Naive thymus-derived CD4-positive, alpha-beta T cell (primary cell): Measurements from ENCODE around the gene ICOS. TPM values are rescaled to one million over a fixed set of nuclear protein-coding genes. Genes with fewer than 3 reads are reported as not detected.

Source experiments
- ATAC-seq: fragments of 150-1000 bp; cut with Tn5 transposase; 2 replicates; pipeline ENCODE4 v1.10.0; 2021; ENCODE audit warnings: mild to moderate bottlenecking, moderate library complexity
- CTCF ChIA-PET: fragments of 350-600 bp; sonication (Branson Sonifier 250); formaldehyde crosslinking; loops from one replicate; lab custom pipeline; 2021; ENCODE audit warnings: antibody characterized with exemption; lab: Charles Lee
- POLR2A ChIA-PET: fragments of 350-600 bp; sonication (Branson Sonifier 250); formaldehyde crosslinking; loops from one replicate; lab custom pipeline; 2021; ENCODE audit warnings: antibody characterized with exemption, inconsistent platforms; lab: Charles Lee
- DNase-seq, 9 donors: peaks; one replicate each; pipeline versions ENCODE4 v3.0.0 to v3.0.0-alpha.2; 2020 to 2022; ENCODE audit warnings: mixed read lengths in 1 of 9
- H3K27ac ChIP-seq: one replicate; pipeline ENCODE4 v1.7.0; 2013; ENCODE audit warnings: mild to moderate bottlenecking, low read depth, low read length, moderate library complexity
- H3K27me3 ChIP-seq, 2 donors: one replicate each; pipeline ENCODE4 v1.7.0; 2013; ENCODE audit warnings: low read length in 2 of 2, mild to moderate bottlenecking in 2 of 2, moderate library complexity in 2 of 2; ENCODE audit not compliant: control insufficient read depth in 2 of 2, insufficient read depth in 2 of 2
- H3K36me3 ChIP-seq, 3 experiments: 1 replicate in 2 of 3; 2 replicates in 1 of 3; pipeline ENCODE4 v1.7.0; 2013; ENCODE audit warnings: low read length in 3 of 3, mild to moderate bottlenecking in 3 of 3, moderate library complexity in 1 of 3; ENCODE audit not compliant: insufficient read depth in 3 of 3, control insufficient read depth in 2 of 3
- H3K4me1 ChIP-seq, 2 donors: one replicate each; pipeline ENCODE4 v1.7.0; 2013; ENCODE audit warnings: low read length in 2 of 2, mild to moderate bottlenecking in 2 of 2, moderate library complexity in 1 of 2; ENCODE audit not compliant: control insufficient read depth in 2 of 2, insufficient read depth in 2 of 2
- H3K4me3 ChIP-seq: 2 replicates; pipeline ENCODE4 v1.7.0; 2013; ENCODE audit warnings: mild to moderate bottlenecking, low read length
- H3K9me3 ChIP-seq, 3 experiments: 1 replicate in 2 of 3; 2 replicates in 1 of 3; pipeline ENCODE4 v1.7.0; 2013; ENCODE audit warnings: low read length in 3 of 3; ENCODE audit not compliant: control insufficient read depth in 2 of 3
- H3K27ac Mint-ChIP-seq, 9 donors: one replicate each; pipeline ENCODE4 v1.8.0; 2020 to 2022; ENCODE audit warnings: mixed read lengths in 9 of 9, mild to moderate bottlenecking in 8 of 9, moderate library complexity in 5 of 9, inconsistent platforms in 2 of 9
- H3K27me3 Mint-ChIP-seq, 5 donors: one replicate each; pipeline ENCODE4 v1.8.0; 2021 to 2022; ENCODE audit warnings: mixed read lengths in 5 of 5, mild to moderate bottlenecking in 1 of 5
- H3K36me3 Mint-ChIP-seq, 5 donors: one replicate each; pipeline ENCODE4 v1.8.0; 2020 to 2022; ENCODE audit warnings: mixed read lengths in 5 of 5, mild to moderate bottlenecking in 3 of 5, inconsistent platforms in 1 of 5
- H3K4me1 Mint-ChIP-seq, 7 donors: one replicate each; pipeline ENCODE4 v1.8.0; 2020 to 2022; ENCODE audit warnings: mixed read lengths in 7 of 7, mild to moderate bottlenecking in 3 of 7, inconsistent platforms in 1 of 7
- H3K4me3 Mint-ChIP-seq, 10 donors: one replicate each; pipeline ENCODE4 v1.8.0; 2020 to 2022; ENCODE audit warnings: mild to moderate bottlenecking in 10 of 10, mixed read lengths in 10 of 10, moderate library complexity in 6 of 10, inconsistent platforms in 2 of 10
- H3K9me3 Mint-ChIP-seq, 11 donors: one replicate each; pipeline ENCODE4 v1.8.0; 2020 to 2022; ENCODE audit warnings: mixed read lengths in 11 of 11, mild to moderate bottlenecking in 4 of 11, inconsistent platforms in 1 of 11, moderate library complexity in 1 of 11
- intact Hi-C, 2 donors: fragments of 100-400 bp; cut with micrococcal nuclease; formaldehyde crosslinking; loops; one replicate each; pipeline ENCODE4 v1.15.1; 2023
- polyA plus RNA-seq, 2 donors: library from polyadenylated mRNA; unstranded; fragments of 300-500 nt; fragmentation: Illumina TruSeq; gene quantifications; one replicate each; pipeline ENCODE4 v1.2.3, GENCODE V29; 2021
- total RNA-seq, 6 experiments: library from RNA in 5 of 6; stranded (reverse) in 5 of 6; gene quantifications; 1 replicate in 5 of 6; 2 replicates in 1 of 6; pipeline ENCODE4 v1.2.3 and lab custom pipeline; 2021 to 2026

ICOS gene
- total and polyA plus RNA-seq, 7 experiments from 2014 or later = 22.4 to 54.9 (median 48.4) TPM

DNA sequence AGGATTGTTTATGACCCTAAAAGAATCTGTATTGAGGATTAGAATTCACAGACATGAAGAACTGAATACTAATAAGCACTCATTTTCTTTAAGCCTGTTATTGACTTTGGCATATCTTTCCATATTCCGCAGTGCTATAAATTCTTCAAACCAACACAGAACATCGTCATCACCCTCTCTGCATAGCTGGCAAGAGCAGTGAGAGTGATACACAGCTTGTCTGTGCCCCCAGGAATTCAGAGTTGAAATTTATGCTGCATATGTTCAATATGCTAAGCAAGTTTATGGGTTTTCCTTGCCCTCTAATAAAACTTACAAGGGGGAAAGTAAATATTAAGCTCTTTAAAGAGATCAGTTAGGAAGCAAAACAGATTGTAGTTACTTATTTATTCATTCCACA, 36.3 kb upstream of the ICOS start:
- Mint-ChIP-seq H3K4me3 (no peak overlapping the region), H3K9me3 (peaks cover 5 to 39% (median 18%) of the 10 kb centered on the region in 11 donors), H3K4me1 (peaks cover 0 to 27% (median 6%) of the 10 kb centered on the region in 7 donors), H3K36me3 (peaks cover 5 to 51% (median 17%) of the 10 kb centered on the region in 5 donors), H3K27me3 (no peaks in the 10 kb centered on the region), H3K27ac (no peak overlapping the region)
- Histone ChIP-seq H3K27ac (no peak overlapping the region), H3K27me3 (no peaks in the 10 kb centered on the region), H3K9me3 (peaks cover 0 to 9% (median 8%) of the 10 kb centered on the region in 3 experiments), H3K4me3 (no peak overlapping the region), H3K4me1 (no peaks in the 10 kb centered on the region), H3K36me3 (no peaks in the 10 kb centered on the region)
- DNase-seq (no peak), ATAC-seq (no peak)
- POLR2A ChIA-PET = interaction anchor here (0.7 to 0.8 kb wide), 2 partner anchors 33 to 336 kb away, joined by 3 read pairs; partner anchors contain the start of gene CTLA4
- intact Hi-C loops = loop anchor here in 1 of 2 donors (10.0 kb wide), 2 partner anchors 675 to 1325 kb away; no protein-coding TSS in a partner anchor
- CTCF ChIA-PET = interaction anchor here (0.6 to 1.6 kb wide), 4 partner anchors 9 to 416 kb away, joined by 3 to 7 read pairs (median 4); no protein-coding TSS in a partner anchor

DNA sequence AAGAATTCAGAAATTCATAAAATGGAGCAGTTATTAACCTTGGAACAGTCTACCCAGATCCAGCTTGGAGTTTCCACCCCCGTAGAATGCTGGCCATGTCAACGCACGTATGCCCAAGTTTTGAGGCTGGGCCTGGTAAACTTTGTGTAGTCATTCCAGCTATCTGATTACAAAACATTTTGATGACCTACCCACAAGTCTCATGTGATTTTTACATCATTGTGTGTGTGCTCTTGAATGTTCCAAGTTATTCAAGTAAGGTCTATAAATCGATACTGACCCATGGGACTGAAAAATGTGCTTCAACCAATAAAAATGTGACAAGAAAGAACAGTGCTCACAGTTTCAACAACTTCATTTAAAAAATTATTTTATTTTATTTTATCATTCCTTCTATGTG, 32.5 kb upstream of the ICOS start:
- Mint-ChIP-seq H3K4me3 (no peak overlapping the region), H3K9me3 (peaks cover 5 to 39% (median 18%) of the 10 kb centered on the region in 11 donors), H3K4me1 (peaks cover under 1 to 12% (median 1%) of the 10 kb centered on the region in 7 donors), H3K27ac (no peak overlapping the region), H3K36me3 (peaks cover 5 to 45% (median 17%) of the 10 kb centered on the region in 5 donors), H3K27me3 (no peaks in the 10 kb centered on the region)
- Histone ChIP-seq H3K4me1 (peaks cover 0 to 2% of the 10 kb centered on the region in 2 donors), H3K9me3 (peaks cover 0 to 9% (median 8%) of the 10 kb centered on the region in 3 experiments), H3K27me3 (no peaks in the 10 kb centered on the region), H3K27ac (no peak overlapping the region), H3K36me3 (no peaks in the 10 kb centered on the region), H3K4me3 (no peak overlapping the region)
- ATAC-seq (no peak), DNase-seq (no peak)
- ChIA-PET POLR2A (no interaction called here), CTCF (no interaction called here)
- intact Hi-C loops = loop anchor here in 1 of 2 donors (10.0 kb wide), 2 partner anchors 679 to 1329 kb away; no protein-coding TSS in a partner anchor

DNA sequence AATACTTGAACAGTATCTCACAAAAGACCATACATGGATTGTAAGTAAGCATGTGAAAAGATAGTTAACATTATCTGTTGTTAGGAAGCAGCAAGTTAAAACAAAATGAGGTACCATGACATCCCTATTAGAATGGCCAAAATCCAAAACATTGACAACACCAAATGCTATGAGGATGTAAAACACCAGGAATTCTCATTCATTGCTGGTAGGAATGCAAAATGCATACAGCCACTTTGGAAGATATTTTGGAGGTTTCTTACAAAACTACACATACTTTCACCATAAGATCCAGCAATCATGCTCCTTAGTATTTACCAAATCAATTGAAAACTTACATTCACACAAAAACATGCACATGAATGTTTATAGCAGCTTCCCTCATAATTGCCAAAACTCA, 30.9 kb upstream of the ICOS start:
- intact Hi-C loops = loop anchor here (5.0 to 10.0 kb wide), 3 partner anchors 681 to 1333 kb away; no protein-coding TSS in a partner anchor
- POLR2A ChIA-PET = interaction anchor here (0.7 to 0.9 kb wide), 2 partner anchors 165 to 275 kb away, joined by 3 read pairs; no protein-coding TSS in a partner anchor
- ATAC-seq (no peak), DNase-seq (no peak)
- Histone ChIP-seq H3K4me3 (no peak overlapping the region), H3K27ac (no peak overlapping the region), H3K36me3 (no peaks in the 10 kb centered on the region), H3K9me3 (peaks cover 0 to 9% (median 8%) of the 10 kb centered on the region in 3 experiments), H3K4me1 (peaks cover 0 to 7% of the 10 kb centered on the region in 2 donors), H3K27me3 (no peaks in the 10 kb centered on the region)
- Mint-ChIP-seq H3K9me3 (peaks cover 3 to 36% (median 14%) of the 10 kb centered on the region in 11 donors), H3K27ac (peak overlapping the region in 1 of 9 donors; percentile 3), H3K4me1 (peaks cover 4 to 17% (median 8%) of the 10 kb centered on the region in 7 donors), H3K4me3 (no peak overlapping the region), H3K36me3 (peaks cover 3 to 34% (median 10%) of the 10 kb centered on the region in 5 donors), H3K27me3 (no peaks in the 10 kb centered on the region)
- CTCF ChIA-PET = interaction anchor here (0.5 to 0.9 kb wide), 3 partner anchors 90 to 393 kb away, joined by 3 to 4 read pairs (median 3); no protein-coding TSS in a partner anchor

DNA sequence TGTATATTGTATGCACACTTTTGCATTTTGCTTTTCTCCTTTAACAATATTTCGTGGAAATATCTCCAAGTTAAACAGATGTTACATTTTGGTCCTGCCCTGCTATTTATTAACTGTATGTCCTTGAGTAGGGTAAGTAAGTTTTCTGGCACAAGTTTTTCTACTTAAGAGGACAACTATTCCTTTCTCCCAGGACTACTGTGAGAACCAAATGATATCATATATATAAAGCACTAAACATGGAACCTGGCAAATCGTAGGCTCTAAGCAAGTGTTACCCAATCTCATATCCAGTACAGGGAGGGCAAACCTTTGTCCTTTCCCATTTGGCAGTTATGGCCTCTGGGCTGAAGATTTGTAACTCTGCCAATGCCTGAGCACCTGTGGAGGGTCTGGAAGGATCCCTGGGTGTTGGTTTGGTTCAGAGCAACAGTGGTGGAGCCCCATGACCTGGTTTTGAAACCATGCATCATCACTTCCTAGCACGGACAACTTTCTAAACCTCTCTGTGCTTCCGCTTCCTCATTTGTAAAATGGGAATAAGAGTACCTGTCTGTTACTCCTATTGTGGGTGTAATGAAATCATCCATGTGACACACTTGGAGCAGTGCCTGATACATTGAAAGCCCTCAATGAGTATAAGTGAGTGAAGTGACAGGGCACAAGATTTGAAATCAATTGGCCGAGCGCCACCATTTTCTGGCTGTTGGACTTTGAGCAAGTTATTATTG, 28.3 kb upstream of the ICOS start:
- peak; percentile 58 for ATAC-seq

DNA sequence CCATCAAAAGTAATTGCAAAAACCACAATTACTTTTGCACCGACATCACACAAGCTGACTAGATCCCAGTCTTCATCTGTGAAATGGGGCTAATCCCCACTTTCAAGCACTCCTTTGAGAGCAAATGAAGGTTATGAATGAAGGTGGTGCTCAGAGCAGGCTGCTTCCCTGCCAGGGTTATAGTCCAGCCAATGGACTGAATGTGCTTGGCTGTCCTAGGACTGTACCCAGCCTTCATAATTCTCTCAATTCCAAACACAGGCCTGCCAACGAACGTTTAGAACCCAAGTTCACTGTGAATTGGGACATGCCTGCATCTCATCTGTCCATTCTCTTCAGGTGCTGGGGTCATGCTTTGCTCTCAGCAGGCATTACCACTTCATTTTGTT, 27.8 kb upstream of the ICOS start:
- Histone ChIP-seq H3K27me3 (no peaks in the 10 kb centered on the region), H3K27ac (no peak overlapping the region), H3K4me1 (peaks cover 0 to 7% of the 10 kb centered on the region in 2 donors), H3K36me3 (no peaks in the 10 kb centered on the region), H3K4me3 (no peak overlapping the region), H3K9me3 (no peaks in the 10 kb centered on the region)
- ChIA-PET CTCF (interaction anchor here (0.6 to 3.8 kb wide), 17 partner anchors 9 to 576 kb away, joined by 3 to 58 read pairs (median 6); partner anchors contain the start of gene CTLA4), POLR2A (interaction anchor here (1.0 to 1.6 kb wide), 3 partner anchors 40 to 49 kb away, joined by 3 to 6 read pairs (median 3); partner anchors contain the start of gene CTLA4)
- DNase-seq (no peak), ATAC-seq (peak; percentile 23)
- Mint-ChIP-seq H3K4me1 (peaks cover 4 to 20% (median 8%) of the 10 kb centered on the region in 7 donors), H3K4me3 (no peak overlapping the region), H3K27me3 (peaks cover 0 to 4% (median 0%) of the 10 kb centered on the region in 5 donors), H3K36me3 (peaks cover 0 to 14% (median 0%) of the 10 kb centered on the region in 5 donors), H3K27ac (peak overlapping the region in 3 of 9 donors; percentile 8 to 70 (median 48)), H3K9me3 (peaks cover 0 to 7% (median 0%) of the 10 kb centered on the region in 11 donors)
- intact Hi-C loops = loop anchor here (1.0 to 10.0 kb wide), 10 partner anchors 39 to 1336 kb away; no protein-coding TSS in a partner anchor

More for the DNA sequence above, 28.3 kb upstream of the ICOS start:
- no peak overlapping the region for H3K27ac ChIP-seq
- H3K36me3 ChIP-seq = no peaks in the 10 kb centered on the region
- no peak for DNase-seq
- H3K4me3 ChIP-seq = no peak overlapping the region
- intact Hi-C loops = loop anchor here (2.0 to 10.0 kb wide), 4 partner anchors 51 to 1336 kb away; no protein-coding TSS in a partner anchor
- no peaks in the 10 kb centered on the region for H3K9me3 ChIP-seq
- peaks cover 0 to 2% (median 0%) of the 10 kb centered on the region in 5 donors for H3K27me3 Mint-ChIP-seq
- CTCF ChIA-PET = interaction anchor here (2.1 to 3.0 kb wide), 3 partner anchors 8 to 50 kb away, joined by 7 to 18 read pairs (median 14); partner anchors contain the start of gene CTLA4
- no peak overlapping the region for H3K4me3 Mint-ChIP-seq
- H3K27ac Mint-ChIP-seq = no peak overlapping the region
- POLR2A ChIA-PET = no interaction called here
- peaks cover 0 to 17% (median 0%) of the 10 kb centered on the region in 5 donors for H3K36me3 Mint-ChIP-seq
- no peaks in the 10 kb centered on the region for H3K27me3 ChIP-seq
- H3K4me1 ChIP-seq = peaks cover 0 to 7% of the 10 kb centered on the region in 2 donors
- H3K4me1 Mint-ChIP-seq = peaks cover 4 to 17% (median 8%) of the 10 kb centered on the region in 7 donors
- H3K9me3 Mint-ChIP-seq = peaks cover 0 to 11% (median 0%) of the 10 kb centered on the region in 11 donors
